HAP-1 (cell line): ENCODE results near the gene KIDINS220.

Source experiments
- DNase-seq, 2 experiments: peaks; one replicate each; pipeline ENCODE4 v3.0.0-alpha.2; 2016 to 2020; ENCODE audit warnings: low spot score in 2 of 2
- H3K27me3 ChIP-seq: fragments of 250-450 bp; sonication (Bioruptor Pico); 2 replicates; pipeline ENCODE4 v1.5.1; 2020; ENCODE audit warnings: low read depth, mild to moderate bottlenecking, moderate library complexity
- H3K36me3 ChIP-seq: fragments of 250-450 bp; sonication (Bioruptor Pico); replicated peaks from 2 replicates; pipeline ENCODE4 v1.5.1; 2020; ENCODE audit warnings: mild to moderate bottlenecking
- H3K4me1 ChIP-seq: fragments of 250-450 bp; sonication (Bioruptor Pico); 2 replicates; pipeline ENCODE4 v1.5.1; 2020; ENCODE audit warnings: mild to moderate bottlenecking
- H3K4me3 ChIP-seq: fragments of 250-450 bp; sonication (Bioruptor Pico); 2 replicates; pipeline ENCODE4 v1.5.1; 2020; ENCODE audit warnings: mild to moderate bottlenecking, moderate library complexity
- H3K9me3 ChIP-seq: fragments of 250-450 bp; sonication (Bioruptor Pico); 2 replicates; pipeline ENCODE4 v1.5.1; 2020; ENCODE audit warnings: mild to moderate bottlenecking, moderate library complexity
- in situ Hi-C: fragments of 300-500 bp; cut with MboI; formaldehyde crosslinking; loops from 3 replicates; pipeline ENCODE4 v1.14.3; 2020; ENCODE audit warnings: low sequenced_read_pairs, inconsistent platforms, mixed read lengths

The KIDINS220 gene

DNA sequence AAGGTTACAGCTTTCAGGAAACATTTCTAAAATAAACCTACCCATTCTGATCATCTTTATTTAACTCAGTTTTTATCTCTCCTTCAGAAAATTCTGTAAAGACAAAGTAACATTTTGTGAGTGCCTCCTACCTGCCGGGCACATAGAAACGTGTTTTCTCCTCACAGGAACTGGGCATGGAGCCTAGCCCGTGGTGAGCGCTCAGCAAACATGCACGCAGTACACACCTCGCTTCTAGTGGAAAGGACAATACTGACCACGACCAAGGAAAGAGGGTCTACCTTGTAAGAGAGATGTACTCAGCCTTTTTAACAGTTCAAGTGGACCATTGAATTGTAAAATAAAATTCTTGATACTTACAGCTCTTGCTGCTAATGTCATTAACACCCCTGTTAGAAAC, 24.8 kb upstream of the KIDINS220 start:
- no peak overlapping the region for H3K4me3 ChIP-seq
- no peaks in the 10 kb centered on the region for H3K4me1 ChIP-seq
- H3K9me3 ChIP-seq = no peaks in the 10 kb centered on the region
- no peaks in the 10 kb centered on the region; the same call in 1 of the 2 replicates for H3K36me3 ChIP-seq
- H3K27me3 ChIP-seq = no peaks in the 10 kb centered on the region
- DNase-seq = no peak
- in situ Hi-C loops = no loop called here

DNA sequence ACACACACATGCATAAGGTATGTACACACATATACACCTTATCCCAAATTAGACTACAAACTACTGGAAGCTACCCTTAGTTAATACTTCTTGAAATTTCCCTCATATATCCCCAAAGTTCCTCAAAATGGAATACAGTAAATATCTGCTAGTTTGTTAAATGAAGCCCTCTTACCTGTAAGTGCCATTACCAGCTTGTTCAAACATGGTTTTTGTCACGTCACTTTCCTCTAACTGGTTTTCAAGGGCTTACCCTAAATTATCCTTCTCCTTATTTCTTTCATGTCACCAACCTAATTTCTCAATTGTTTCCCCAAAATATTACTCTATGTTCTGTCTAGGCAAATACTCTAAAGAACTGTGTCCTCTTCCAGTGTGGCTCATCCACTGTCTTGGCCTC, 24.4 kb upstream of the KIDINS220 start:
- no peaks in the 10 kb centered on the region for H3K4me1 ChIP-seq
- no peak for DNase-seq
- in situ Hi-C loops = no loop called here
- H3K36me3 ChIP-seq = no peaks in the 10 kb centered on the region; the same call in 1 of the 2 replicates
- no peaks in the 10 kb centered on the region for H3K9me3 ChIP-seq
- no peak overlapping the region for H3K4me3 ChIP-seq
- H3K27me3 ChIP-seq = no peaks in the 10 kb centered on the region

GRCh38 chr2:8860239-8860638, 22.8 kb upstream of the KIDINS220 start:
- Histone ChIP-seq H3K27me3 (no peaks in the 10 kb centered on the region), H3K9me3 (no peaks in the 10 kb centered on the region), H3K4me1 (no peaks in the 10 kb centered on the region), H3K36me3 (no peaks in the 10 kb centered on the region; the same call in 1 of the 2 replicates), H3K4me3 (no peak overlapping the region)
- DNase-seq = no peak
- in situ Hi-C loops = no loop called here

GRCh38 chr2:8858910-8859309, 21.5 kb upstream of the KIDINS220 start:
- DNase-seq = no peak
- in situ Hi-C loops = no loop called here
- no peaks in the 10 kb centered on the region; the same call in 1 of the 2 replicates for H3K36me3 ChIP-seq
- H3K4me3 ChIP-seq = no peak overlapping the region
- no peaks in the 10 kb centered on the region for H3K27me3 ChIP-seq
- H3K4me1 ChIP-seq = no peaks in the 10 kb centered on the region
- H3K9me3 ChIP-seq = no peaks in the 10 kb centered on the region

GRCh38 chr2:8858264-8858663, 20.9 kb upstream of the KIDINS220 start:
- Histone ChIP-seq H3K4me1 (no peaks in the 10 kb centered on the region), H3K9me3 (no peaks in the 10 kb centered on the region), H3K27me3 (no peaks in the 10 kb centered on the region), H3K4me3 (no peak overlapping the region), H3K36me3 (no peaks in the 10 kb centered on the region; the same call in 1 of the 2 replicates)
- in situ Hi-C loops = no loop called here
- no peak for DNase-seq

DNA sequence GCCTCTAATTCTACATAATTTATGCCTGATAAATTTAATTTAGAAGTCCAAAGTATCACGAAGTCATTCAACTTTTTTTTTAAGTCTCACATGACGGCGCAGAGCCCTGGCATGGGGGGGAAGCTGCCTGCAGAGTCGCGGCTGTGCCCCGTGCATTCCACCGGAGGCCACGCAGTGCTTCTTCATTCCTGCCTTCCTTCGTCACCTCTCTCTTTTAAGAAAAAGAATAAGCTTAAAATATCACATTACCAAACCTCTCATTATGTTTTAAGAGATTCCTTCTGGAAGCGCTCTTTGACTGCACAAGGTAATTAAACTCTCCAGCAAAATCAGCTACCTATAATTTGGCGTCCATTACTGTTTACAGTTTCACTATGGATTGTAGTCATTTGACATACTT, 20.3 kb upstream of the KIDINS220 start:
- Histone ChIP-seq H3K9me3 (no peaks in the 10 kb centered on the region), H3K4me1 (no peaks in the 10 kb centered on the region), H3K36me3 (no peaks in the 10 kb centered on the region; the same call in 1 of the 2 replicates), H3K27me3 (no peaks in the 10 kb centered on the region), H3K4me3 (no peak overlapping the region)
- in situ Hi-C loops = no loop called here
- no peak for DNase-seq

- in situ Hi-C loops = no loop called here
- H3K9me3 ChIP-seq = no peaks in the 10 kb centered on the region
- H3K27me3 ChIP-seq = no peaks in the 10 kb centered on the region
- H3K4me1 ChIP-seq = no peaks in the 10 kb centered on the region
- no peaks in the 10 kb centered on the region; the same call in 1 of the 2 replicates for H3K36me3 ChIP-seq
- DNase-seq = no peak
- no peak overlapping the region for H3K4me3 ChIP-seq
Measured at GRCh38 chr2:8856176-8856575, 18.8 kb upstream of the KIDINS220 start.

DNA sequence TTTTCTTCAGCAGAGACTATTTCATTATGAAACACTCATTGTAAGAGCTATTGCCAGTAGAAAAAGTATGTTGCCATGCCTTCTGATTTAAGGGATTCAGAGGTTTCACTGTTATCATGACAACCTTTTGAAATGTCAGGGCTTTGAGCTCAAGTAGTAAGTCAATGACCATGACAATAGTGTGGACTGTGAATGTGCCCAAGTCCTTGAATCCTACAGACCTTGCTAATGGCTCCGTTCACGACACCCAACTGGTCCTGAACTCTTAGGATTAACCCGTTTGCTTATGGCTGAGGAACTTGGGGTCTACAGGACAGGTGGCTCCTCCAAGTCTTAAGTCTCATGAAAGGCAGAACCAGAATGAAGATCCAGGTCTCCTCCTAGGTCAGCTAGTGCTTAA, 17.6 kb upstream of the KIDINS220 start:
- H3K9me3 ChIP-seq = no peaks in the 10 kb centered on the region
- DNase-seq = peak in 1 of 2 experiments; percentile 58
- H3K4me3 ChIP-seq = no peak overlapping the region
- in situ Hi-C loops = no loop called here
- no peaks in the 10 kb centered on the region for H3K27me3 ChIP-seq
- H3K36me3 ChIP-seq = no peaks in the 10 kb centered on the region; the same call in 1 of the 2 replicates
- no peaks in the 10 kb centered on the region for H3K4me1 ChIP-seq

DNA sequence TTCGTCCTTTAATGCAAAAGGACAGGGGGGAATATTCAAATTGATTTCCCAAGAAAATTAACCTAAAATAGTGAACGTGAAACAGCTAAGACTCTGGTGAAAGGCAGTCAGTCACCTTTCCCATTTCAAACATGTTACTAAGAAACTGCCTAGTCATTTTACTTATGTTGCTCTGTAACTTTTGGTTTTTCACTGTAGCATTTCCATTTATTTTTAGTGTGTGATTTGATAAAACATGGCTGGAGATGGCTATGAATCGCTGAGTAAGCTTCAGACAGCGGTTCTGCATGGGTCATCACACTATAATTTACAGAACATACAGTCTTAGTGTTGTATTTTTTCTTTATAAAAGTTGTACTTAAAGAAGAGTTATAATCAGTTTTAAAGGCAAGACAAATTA, 16.0 kb upstream of the KIDINS220 start:
- Histone ChIP-seq H3K36me3 (no peaks in the 10 kb centered on the region), H3K9me3 (no peaks in the 10 kb centered on the region), H3K27me3 (no peaks in the 10 kb centered on the region), H3K4me3 (no peak overlapping the region), H3K4me1 (no peaks in the 10 kb centered on the region)
- no peak for DNase-seq
- in situ Hi-C loops = no loop called here

DNA sequence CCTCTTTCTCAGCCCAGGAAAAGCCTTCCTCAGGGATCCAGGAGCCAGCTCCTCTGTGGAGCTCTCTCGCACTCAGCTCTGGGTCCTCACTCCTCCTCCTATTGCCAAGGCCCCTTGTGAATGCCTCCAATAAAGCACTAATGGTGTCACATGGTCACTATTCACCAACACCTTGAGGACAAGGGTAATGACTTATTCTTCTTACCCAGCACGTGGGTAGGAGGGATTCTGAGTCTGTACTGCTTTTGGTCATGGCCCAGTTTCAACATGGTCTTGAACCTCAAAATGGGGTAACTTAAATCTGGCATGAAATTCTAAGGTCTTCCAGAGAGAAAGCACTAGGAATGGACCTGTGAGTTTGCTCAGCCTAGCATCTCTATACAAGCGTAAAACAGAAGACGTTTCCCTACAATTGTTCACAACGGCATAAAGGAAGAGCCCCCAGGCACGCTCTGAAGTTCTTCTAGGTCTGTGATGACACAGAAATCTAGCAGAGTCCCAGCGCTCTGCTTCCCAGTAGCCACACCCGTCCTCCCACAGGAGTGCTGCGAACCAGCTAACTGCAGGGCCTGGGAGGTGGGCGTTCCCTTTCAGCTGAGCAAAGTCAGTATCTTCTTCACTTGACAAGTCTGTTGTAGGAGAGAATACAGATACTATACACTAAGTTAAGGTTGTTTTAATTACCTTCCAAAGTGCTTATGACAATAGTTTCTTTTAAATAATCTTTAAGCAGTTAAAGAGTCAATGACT, 14.6 kb upstream of the KIDINS220 start:
- Histone ChIP-seq H3K27me3 (no peaks in the 10 kb centered on the region), H3K4me1 (no peaks in the 10 kb centered on the region), H3K9me3 (no peaks in the 10 kb centered on the region), H3K36me3 (no peaks in the 10 kb centered on the region), H3K4me3 (no peak overlapping the region)
- in situ Hi-C loops = no loop called here
- peak in 1 of 2 experiments; percentile 36 for DNase-seq

DNA sequence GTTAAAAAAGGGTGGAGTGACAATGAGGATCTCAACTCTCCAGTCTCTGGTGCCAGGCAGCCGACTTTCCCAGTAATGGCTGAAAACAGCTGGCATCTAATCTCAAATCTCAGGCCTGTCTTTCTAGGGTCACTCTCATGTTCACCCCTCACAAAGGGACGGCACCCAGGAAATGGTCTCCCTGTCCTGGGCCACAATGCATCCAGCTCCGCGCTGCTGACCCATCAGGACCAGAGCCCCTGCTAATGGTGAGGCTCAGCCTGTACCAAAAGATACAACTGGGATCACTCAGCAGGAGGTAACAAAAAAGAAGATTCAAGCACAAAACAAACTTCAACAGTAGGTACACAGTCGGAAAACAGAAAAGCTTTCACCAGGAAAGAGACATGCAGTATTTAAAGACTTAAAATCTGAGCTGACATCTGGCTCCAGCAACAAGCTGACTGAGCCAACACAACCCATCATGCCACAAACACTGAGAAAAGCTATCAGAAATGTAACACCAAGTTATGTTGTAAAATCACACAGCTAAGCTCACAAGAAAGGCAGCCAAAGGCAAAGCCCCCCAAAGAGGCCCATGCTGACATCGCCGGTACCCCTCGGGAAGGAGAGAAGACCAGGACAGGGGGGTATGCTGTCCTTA, 13.6 kb upstream of the KIDINS220 start:
- no peaks in the 10 kb centered on the region for H3K9me3 ChIP-seq
- H3K4me3 ChIP-seq = no peak overlapping the region
- no peaks in the 10 kb centered on the region for H3K27me3 ChIP-seq
- no peaks in the 10 kb centered on the region for H3K36me3 ChIP-seq
- in situ Hi-C loops = no loop called here
- no peak for DNase-seq
- no peaks in the 10 kb centered on the region for H3K4me1 ChIP-seq

DNA sequence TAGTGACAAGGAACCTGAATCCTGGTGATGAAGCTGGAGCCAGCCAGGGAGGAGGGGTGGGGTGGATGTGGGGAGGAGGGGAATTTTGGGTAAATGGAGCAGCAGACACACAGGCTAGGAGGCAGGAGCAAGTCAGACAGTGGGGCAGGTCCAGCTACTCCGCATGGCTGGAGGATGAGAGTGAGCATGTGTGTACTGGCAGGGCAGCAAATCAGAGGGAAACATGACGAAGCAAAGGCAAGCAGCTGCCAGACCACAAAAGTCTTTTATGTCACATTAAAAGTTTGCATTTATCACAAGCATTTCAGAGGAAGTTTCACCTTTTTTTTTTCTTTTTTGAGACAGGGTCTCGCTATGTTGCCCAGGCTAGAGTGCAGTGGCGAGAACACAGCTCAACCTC, 11.9 kb upstream of the KIDINS220 start:
- no peaks in the 10 kb centered on the region for H3K4me1 ChIP-seq
- in situ Hi-C loops = no loop called here
- no peaks in the 10 kb centered on the region for H3K9me3 ChIP-seq
- H3K36me3 ChIP-seq = no peaks in the 10 kb centered on the region
- no peak overlapping the region for H3K4me3 ChIP-seq
- H3K27me3 ChIP-seq = no peaks in the 10 kb centered on the region
- DNase-seq = no peak

GRCh38 chr2:8848328-8849100, 11.1 kb upstream of the KIDINS220 start:
- no peaks in the 10 kb centered on the region for H3K4me1 ChIP-seq
- in situ Hi-C loops = no loop called here
- DNase-seq = peak in 1 of 2 experiments; percentile 40

DNA sequence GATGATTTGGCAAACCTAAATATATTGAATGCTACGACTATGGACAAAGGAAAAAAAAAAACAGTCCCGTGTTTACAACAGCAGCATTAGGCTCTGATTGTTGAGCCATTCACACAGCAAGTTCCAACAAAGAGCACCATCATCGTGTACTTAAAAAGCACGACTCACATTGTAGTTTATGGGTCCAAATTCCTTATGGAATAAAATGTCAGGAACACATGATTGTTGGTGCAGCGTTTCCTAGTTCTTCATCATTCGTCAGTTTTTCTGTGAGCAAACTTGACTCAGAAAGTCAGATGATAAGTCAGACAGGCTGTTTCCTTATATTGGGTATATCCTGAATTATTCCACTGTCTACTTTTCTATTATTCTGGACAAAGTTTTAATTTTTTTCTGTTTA, 10.0 kb upstream of the KIDINS220 start:
- H3K4me1 ChIP-seq = no peaks in the 10 kb centered on the region
- no peaks in the 10 kb centered on the region for H3K36me3 ChIP-seq
- no peaks in the 10 kb centered on the region for H3K27me3 ChIP-seq
- no peak overlapping the region for H3K4me3 ChIP-seq
- in situ Hi-C loops = no loop called here
- no peaks in the 10 kb centered on the region for H3K9me3 ChIP-seq
- DNase-seq = no peak

More at GRCh38 chr2:8848328-8849100, 11.1 kb upstream of the KIDINS220 start:
- H3K4me3 ChIP-seq = no peak overlapping the region
- no peaks in the 10 kb centered on the region for H3K27me3 ChIP-seq
- no peaks in the 10 kb centered on the region for H3K9me3 ChIP-seq
- H3K36me3 ChIP-seq = no peaks in the 10 kb centered on the region
